B cell (primary cell): Measurements from ENCODE around the gene CABLES1.

Experiments
- CTCF ChIP-seq: fragments of 200-600 bp; IDR thresholded peaks from one replicate; pipeline ENCODE4 v1.8.0; 2022; ENCODE audit warnings: antibody characterized with exemption, mild to moderate bottlenecking
- EZH2 ChIP-seq: IDR thresholded peaks from 2 replicates; pipeline ENCODE4 v1.6.1; 2012; ENCODE audit warnings: borderline replicate concordance, low read depth, mild to moderate bottlenecking, moderate library complexity, low read length; ENCODE audit not compliant: insufficient read depth, poor library complexity, severe bottlenecking

- no peak for TF ChIP-seq CTCF
- TF ChIP-seq EZH2 = no peak
Observed at GRCh38 chr18:23154823-23155500, 19.7 kb downstream of the CABLES1 start.
